ENCODE results near the gene MYMX. TPM values are rescaled to one million over a fixed set of nuclear protein-coding genes. Genes with fewer than 3 reads are reported as not detected.

The MYMX gene
- total RNA-seq, 1 donor from 2014 or later = not detected

GRCh38 chr6:44250718-44251123 lies 34.0 kb downstream of the MYMX start:
- no peak for DNase-seq (ENCODE audit: low spot score)

DNA sequence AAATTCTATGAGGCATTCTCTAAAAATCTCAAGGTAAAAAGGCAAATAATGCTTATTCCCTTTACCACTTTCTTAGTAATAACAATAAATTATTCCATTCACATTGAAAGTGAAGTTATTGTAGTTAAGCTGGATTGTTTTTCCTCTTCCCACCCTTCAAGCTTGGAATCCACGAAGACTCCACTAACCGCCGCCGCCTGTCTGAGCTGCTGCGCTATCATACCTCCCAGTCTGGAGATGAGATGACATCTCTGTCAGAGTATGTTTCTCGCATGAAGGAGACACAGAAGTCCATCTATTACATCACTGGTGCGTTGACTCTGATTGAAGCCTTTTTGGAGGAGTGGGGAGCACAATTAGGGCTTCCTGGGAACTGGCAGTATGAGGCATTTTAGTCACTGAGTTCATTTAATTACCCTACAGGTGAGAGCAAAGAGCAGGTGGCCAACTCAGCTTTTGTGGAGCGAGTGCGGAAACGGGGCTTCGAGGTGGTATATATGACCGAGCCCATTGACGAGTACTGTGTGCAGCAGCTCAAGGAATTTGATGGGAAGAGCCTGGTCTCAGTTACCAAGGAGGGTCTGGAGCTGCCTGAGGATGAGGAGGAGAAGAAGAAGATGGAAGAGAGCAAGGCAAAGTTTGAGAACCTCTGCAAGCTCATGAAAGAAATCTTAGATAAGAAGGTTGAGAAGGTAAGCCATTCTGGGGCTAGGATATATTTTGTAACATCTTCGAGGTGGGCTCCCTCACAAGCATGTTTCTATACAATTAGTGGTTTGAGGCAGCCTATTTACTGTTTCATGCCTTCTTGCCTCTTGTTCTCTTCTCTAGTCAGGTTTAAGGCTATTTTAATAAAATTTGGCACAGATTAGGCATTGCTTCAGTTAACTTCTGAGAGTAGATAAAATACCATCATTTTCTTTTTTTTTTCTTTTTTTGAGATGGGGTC lies 35.1 kb downstream of the MYMX start:
- DNase-seq (ENCODE audit: low spot score) = no peak

DNA sequence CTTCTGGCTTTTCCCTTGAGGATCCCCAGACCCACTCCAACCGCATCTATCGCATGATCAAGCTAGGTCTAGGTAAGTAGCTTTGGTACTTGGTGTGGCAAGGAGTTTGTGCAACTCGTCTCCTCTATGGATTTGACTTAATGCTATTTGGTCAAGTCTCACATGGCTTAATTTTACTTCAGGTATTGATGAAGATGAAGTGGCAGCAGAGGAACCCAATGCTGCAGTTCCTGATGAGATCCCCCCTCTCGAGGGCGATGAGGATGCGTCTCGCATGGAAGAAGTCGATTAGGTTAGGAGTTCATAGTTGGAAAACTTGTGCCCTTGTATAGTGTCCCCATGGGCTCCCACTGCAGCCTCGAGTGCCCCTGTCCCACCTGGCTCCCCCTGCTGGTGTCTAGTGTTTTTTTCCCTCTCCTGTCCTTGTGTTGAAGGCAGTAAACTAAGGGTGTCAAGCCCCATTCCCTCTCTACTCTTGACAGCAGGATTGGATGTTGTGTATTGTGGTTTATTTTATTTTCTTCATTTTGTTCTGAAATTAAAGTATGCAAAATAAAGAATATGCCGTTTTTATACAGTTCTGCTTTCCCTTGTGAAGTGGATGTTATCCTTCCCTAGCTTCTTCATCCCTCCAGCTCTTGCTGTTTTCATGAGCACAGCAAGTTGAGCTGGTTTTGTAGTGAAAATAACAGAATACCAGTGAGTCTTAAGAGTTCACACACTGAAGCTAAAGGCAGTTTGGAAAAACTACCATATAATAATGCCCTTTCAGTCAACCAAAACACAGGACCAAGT lies 36.8 kb downstream of the MYMX start:
- no peak for DNase-seq (ENCODE audit: low spot score)

GRCh38 chr6:44254191-44255104 lies 37.7 kb downstream of the MYMX start:
- no peak for DNase-seq (ENCODE audit: low spot score)

DNA sequence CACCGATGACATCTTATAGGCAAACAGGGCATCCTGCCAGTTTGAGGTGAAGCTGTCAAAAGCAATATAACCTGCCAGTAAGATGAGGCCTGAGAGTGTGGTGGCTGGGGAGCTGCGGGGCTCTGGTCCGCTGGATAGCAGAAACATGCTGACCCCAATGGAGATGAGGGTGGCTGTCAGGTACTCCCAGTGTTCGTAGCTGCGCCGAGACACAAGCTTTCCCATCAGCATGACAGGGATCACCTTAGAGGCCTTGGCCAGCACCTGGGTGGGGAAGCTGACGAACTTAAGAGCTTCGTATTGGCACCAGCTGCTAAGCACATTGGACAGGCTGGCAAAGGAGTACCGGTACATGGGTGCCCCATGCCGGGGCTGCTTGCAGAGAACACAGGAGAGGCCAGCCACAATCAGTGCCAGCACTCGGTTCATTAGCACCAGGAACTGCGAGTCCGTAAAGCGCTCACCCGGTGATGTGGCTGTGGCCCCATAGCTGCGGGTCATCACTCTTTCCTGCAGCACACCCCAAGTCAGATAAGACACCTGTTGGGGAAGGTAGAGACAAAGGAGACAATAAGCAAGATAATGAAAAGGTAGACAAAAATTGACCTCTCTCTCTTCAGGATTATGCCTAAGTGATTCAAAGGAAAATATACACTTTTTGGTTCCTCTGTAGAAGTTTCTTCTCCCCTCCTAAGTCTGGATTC lies 38.5 kb downstream of the MYMX start:
- DNase-seq (ENCODE audit: low spot score) = no peak

DNA sequence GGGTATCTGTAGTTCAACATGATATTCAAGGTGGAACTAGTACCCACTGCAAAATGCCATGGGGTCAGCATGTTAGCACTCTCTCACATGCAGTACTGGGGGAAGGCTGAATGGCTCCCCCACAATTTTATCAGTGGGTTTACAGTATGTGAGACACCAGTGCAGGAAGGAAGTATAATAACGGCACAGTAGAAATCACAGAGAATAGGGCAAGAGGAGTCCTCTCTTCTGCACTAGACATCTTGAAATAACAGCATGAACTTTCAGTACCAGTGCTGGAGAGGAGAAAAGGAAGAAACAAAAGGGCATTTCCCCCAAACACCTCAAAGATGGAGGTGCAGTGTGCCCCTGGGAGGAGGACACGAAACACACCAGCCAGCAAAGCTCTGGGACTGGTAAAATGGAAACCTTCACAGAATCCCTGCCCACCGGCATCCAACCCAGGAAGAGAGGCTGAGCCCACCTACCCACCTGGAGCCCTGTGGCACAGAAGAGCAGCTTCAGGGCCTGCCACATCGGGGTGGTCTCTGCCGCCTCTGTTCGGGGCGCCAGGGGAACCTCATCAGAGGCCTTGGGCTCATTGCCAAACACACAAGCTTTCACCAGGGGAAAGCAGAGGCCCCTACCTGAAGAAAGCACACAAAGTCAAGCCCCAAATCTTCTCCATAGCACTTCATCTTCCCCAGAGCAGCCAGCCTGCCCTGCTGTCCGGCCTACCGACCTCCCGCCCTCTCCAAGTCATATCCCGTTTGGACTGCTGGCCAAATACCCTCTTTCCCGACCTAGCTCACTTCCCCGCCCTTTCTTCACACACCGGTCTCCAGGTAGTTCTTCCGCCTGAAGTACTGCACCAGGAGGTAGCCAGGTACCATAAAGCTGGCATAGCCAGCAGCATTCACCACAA lies 39.4 kb downstream of the MYMX start:
- no peak for DNase-seq (ENCODE audit: low spot score)

DNA sequence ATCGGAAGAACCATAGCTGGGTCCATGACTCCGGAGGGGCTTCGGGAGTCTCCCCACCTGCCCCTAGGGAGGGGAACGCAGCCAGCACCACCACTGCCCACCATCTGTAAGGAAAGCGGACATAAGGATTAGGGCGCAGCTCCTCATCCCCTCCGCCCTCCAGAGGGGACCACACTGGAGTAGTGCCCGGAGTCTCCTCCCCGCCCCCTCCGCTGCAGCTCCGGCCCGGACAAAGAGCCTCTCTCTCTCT lies 40.0 kb downstream of the MYMX start:
- DNase-seq (ENCODE audit: low spot score) = no peak

DNA sequence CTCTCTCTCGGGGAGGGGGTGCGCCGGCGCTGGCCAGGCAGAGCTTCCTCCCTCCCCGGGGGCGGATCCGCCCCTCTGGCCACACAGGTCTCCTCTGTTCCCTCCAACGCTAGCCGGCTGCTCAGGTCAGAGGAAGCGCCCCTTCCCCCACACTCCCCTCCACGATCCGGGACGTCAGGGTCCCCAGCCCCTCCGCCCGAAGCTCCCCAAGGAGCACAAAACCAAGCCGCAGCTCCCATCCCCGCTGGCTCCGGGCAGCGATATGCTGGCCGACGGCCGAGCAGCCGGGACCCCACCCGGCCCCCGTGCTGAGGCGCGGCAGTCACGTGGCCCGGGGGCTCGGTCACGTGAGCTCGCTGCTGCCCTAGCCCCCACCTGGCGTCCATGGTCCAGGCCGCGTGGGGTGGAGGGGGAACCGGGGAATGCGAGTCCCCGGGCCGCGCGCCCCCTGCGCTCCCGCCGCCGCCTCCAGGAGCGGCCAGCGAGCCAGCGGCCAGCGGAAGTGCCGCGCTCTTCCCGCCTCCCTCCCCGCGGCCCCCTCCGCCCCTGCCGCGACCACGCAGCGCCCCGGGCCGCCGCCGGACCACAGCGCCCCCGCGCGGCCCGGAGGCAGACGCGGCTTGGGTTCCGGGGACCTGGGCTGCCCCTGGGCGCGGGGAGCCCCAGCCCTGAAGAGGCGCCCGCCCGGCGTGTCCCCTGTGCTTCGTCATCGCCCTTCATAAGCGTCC lies 40.5 kb downstream of the MYMX start, which contains the start of gene SLC35B2:
Gene SLC35B2, minus strand, starts transcription at position 504 of the 728 bp plus-strand sequence. Its CDS starts 118 bp downstream, at position 386.
- DNase-seq (ENCODE audit: low spot score) = no peak

- DNase-seq (ENCODE audit: low spot score) = no peak
Measured at GRCh38 chr6:44257753-44258324, 41.1 kb downstream of the MYMX start.

- DNase-seq (ENCODE audit: low spot score) = no peak
Measured at GRCh38 chr6:44258325-44258863, 41.7 kb downstream of the MYMX start.

DNA sequence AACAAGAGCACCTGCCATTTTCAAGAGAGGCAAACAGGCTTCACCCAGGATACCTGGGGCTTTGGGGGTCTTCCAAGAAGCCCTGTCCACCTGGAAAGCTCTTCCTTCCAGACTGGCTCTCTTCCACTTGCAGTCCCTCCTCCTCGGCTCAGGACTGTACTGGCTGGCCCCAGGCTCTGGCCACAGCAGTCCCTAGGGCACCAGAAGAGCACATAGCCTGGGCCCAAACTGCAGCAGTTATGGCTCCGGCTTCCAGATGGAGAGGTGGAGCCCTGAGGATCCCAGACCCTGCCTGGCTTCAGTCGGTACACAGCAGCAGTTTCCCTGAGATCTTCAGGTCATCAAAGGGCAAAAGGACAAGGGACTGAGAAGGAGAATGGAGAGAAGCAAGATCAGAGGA lies 42.2 kb downstream of the MYMX start:
- DNase-seq (ENCODE audit: low spot score) = no peak

DNA sequence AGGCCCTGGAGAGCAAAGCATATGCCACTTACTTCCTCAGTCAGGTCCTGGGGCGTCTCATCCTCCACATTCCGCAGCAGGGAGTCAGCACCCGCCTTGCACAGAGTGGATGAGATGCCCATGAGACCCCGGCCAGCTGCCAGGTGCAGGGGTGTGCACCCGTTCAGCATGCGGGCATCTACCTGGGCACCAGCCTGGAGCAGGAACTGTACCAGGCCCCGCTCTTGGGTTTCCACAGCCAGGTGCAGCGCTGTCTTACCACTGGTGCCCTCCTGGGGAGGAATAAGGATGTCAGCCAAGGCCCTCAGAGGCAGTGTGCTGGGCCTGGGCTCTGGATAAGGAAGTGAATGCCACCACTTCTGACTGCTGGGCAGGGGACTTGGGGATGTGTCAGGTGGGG lies 43.3 kb downstream of the MYMX start:
- no peak for DNase-seq (ENCODE audit: low spot score)

DNA sequence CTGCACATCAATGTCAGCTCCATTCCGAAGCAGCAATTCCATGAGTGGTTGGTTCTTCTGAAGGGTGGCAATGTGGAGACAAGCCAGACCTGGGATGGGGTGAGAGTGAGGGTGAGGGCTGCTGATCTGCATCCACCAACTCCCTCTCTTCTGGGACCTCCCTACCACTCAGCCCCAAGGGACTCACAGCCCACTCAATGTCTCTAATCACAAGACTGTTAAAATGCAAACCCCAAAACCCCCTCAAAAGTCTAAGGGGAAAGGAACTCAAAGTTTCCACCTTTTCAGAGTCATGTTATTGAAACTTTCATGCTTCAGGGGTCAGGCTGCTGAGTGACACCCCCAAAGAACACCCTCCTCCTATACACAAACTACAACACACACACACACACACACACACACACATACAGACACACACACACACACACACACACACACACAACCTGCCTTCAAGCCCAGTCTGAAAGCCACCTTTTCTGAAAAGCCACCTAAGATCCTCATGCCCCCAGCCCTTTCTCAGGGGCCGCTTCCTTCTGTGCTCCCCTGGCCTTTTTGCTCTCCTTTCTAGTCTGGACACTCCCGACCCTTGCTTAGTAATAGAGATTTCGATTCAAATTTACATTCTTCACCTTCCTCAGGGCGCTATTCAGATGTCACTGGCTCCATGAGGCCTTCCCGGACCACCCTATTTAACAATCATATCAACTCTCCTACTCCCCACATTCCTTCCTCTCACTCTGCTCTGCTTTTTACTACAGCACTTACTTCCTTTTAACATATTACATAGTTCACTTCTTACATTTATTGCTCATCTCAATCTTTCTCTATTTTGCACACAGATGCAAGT lies 43.9 kb downstream of the MYMX start:
- DNase-seq (ENCODE audit: low spot score) = no peak

DNA sequence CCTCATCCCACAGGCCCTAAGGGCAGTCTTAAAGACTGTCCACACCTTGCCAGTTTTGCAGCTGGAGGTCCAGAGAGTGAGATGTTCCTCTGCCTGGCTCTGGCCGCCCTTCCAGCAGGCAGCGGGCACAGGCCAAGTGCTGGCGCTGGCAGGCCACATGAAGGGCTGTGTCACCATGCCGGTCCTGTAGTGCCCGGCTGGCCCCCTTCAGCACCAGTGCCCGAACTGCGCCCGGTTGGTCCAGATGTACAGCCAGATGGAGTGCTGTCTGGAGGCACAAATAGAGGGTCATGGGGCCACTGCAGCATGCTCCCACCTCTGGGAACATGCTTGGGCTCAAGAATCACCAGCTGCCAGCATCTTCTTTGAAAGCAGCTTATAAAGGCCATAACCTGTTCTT lies 44.9 kb downstream of the MYMX start:
- DNase-seq (ENCODE audit: low spot score) = no peak

- DNase-seq (ENCODE audit: low spot score) = no peak
Measured at GRCh38 chr6:44262467-44263353, 46.0 kb downstream of the MYMX start.

GRCh38 chr6:44263354-44264100 lies 46.8 kb downstream of the MYMX start:
- no peak for DNase-seq (ENCODE audit: low spot score)
